Erythroblast (primary cell): ENCODE data around the gene CFAP100.

Experiments used
- GATA1 ChIP-seq: IDR thresholded peaks from 2 replicates; pipeline ENCODE4 v1.6.1; 2011; ENCODE audit warnings: low read depth, mild to moderate bottlenecking, control low read depth, low read length, moderate library complexity
- POLR2A ChIP-seq: IDR thresholded peaks from 2 replicates; pipeline ENCODE4 v1.6.1; 2011; ENCODE audit warnings: mild to moderate bottlenecking, low read length

DNA sequence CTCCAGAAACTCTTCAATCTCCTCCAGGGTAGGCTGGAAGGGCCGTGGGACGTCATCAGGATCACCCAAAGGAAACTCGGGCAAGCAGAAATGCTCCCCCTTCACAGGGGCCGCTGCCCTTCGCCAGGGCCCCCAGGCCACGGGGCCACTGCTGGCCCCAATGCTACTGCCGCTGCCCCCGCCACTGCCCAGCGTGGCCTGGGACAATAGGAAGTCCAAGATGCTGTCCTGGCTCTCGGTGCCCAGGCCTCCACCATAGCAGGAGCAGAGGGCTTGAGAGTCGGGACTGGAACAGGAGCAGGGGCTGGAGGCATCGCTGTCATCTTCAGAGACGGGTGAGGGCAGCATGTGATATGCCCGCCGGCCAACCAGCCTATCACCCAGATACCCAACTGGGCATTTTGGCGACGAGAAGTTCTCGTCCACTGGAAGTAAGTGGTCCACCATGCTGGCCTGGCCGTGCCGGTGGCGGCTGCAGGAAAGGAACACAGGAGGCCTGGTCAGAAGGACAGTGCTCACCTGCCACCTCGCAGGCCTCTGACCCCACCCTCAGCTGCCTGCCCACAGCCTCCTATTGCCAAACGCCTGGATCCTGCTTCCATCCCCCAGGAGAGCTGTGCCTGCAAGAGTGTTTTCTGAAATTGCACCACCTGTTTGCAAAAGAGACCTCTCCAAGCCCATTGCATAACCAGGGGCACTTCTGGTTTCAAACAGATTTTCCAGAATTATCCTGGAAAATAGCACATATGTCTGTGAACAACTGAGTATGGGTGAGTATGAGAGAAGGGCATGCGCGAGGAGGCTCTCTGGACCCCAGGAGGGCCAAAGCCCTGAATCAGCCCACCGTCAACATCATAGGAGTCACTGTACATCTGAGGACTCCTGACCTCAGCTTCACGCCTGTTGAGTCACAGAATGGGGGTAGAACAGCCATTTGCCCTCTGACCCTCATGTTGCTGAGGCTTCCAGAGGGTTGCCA, 41.9 kb upstream of the CFAP100 start:
- TF ChIP-seq POLR2A (no peak), GATA1 (no peak)
